Immature natural killer cell (primary cell): ENCODE results near the gene CR1L. TPM values are rescaled to one million over a fixed set of nuclear protein-coding genes. Genes with fewer than 3 reads are reported as not detected.
"Not testable (repeated sequence)": the region's sequence is repeated elsewhere in the genome, so short reads cannot be mapped to it uniquely, and the experiment has no call there.

Experiments
- DNase-seq, 3 donors: peaks; one replicate each; pipeline ENCODE4 v3.0.0; 2022; ENCODE audit warnings: mixed read lengths in 1 of 3
- H3K27ac Mint-ChIP-seq, 6 donors: one replicate each; pipeline ENCODE4 v1.8.0; 2020; ENCODE audit warnings: mixed read lengths in 6 of 6, mild to moderate bottlenecking in 5 of 6, inconsistent platforms in 4 of 6, moderate library complexity in 3 of 6
- H3K27me3 Mint-ChIP-seq, 3 donors: one replicate each; pipeline ENCODE4 v1.8.0; 2020 to 2021; ENCODE audit warnings: low read depth in 3 of 3, mild to moderate bottlenecking in 3 of 3, mixed read lengths in 3 of 3, moderate library complexity in 3 of 3, inconsistent platforms in 1 of 3
- H3K36me3 Mint-ChIP-seq, 3 donors: one replicate each; pipeline ENCODE4 v1.8.0; 2020; ENCODE audit warnings: mixed read lengths in 3 of 3, inconsistent platforms in 2 of 3, mild to moderate bottlenecking in 2 of 3
- H3K4me1 Mint-ChIP-seq, 2 donors: one replicate each; pipeline ENCODE4 v1.8.0; 2020; ENCODE audit warnings: inconsistent platforms in 2 of 2, mild to moderate bottlenecking in 2 of 2, mixed read lengths in 2 of 2, moderate library complexity in 1 of 2
- H3K4me3 Mint-ChIP-seq, 5 donors: one replicate each; pipeline ENCODE4 v1.8.0; 2020; ENCODE audit warnings: mild to moderate bottlenecking in 5 of 5, mixed read lengths in 5 of 5, inconsistent platforms in 3 of 5, moderate library complexity in 3 of 5
- H3K9me3 Mint-ChIP-seq, 6 donors: one replicate each; pipeline ENCODE4 v1.8.0; 2020; ENCODE audit warnings: mild to moderate bottlenecking in 6 of 6, mixed read lengths in 6 of 6, inconsistent platforms in 4 of 6, moderate library complexity in 3 of 6
- polyA plus RNA-seq, 3 donors: library from polyadenylated mRNA; unstranded; fragments of 300-500 nt; fragmentation: Illumina TruSeq; gene quantifications; one replicate each; pipeline ENCODE4 v1.2.3, GENCODE V29; 2021

Gene CR1L
- polyA plus RNA-seq, 3 donors from 2014 or later: 0.60 TPM; not detected in 2

DNA sequence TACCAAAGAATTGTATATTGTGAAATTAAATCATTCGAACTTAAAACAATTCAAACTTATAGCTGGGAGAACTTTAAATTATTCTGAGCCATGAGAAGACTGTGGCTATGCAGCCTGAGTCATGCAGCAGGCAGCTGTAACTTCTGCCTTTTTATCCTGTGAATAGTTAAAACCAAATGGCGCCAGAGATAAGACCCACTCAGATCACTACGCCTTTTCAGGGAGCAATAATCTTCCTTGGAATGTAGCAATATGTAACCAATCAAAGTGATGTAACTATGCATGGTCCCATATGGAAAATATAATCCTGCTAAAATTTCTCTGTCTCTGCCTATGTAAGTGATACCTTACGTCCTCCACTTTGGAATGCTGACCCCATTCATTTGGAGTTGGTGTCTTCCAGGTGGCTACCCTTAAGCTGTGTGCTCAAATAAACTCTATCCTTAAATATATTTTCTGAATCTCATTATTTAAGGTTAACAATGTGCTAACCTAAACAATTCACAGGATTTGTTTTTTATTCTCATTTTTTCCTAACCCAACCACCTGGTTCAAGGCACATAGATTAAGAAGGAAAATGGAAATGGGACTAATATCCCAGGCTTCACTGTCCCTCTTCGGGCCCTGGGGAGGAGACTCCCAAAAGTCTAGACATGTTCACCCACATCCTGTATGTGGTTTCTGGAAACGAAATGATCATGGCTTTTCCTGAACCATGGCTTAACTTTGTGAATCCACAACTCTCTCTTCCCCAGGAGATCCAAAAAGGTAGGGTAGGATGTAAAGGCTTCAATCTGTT lies 35.9 kb downstream of the CR1L start:
- DNase-seq, H3K4me1 Mint-ChIP-seq, H3K36me3 Mint-ChIP-seq: not testable (repeated sequence)

DNA sequence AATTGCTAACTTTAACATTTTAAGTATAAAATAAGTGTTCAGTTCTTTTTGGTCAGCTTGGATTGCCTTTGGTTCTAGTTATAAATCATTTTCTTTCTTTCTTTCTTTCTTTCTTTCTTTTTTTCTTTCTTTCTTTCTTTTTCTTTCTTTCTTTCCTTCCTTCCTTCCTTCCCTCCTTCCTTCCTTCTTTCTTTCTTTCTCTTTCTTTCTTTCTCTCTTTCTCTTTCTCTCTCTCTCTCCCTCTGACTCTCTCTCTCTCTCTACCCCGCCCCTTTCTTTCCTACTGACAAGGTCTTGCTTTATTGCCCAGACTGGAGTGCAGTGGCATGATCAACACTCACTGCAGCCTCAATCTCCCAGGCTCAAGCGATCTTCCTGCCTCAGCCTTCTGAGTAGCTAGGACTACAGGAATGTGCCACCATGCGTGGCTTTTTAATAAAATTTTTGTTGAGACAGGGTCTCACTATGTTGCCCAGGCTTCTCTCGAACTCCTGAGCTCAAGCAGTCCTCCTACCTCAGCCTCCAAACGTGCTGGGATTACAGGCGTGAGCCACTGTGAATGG lies 38.0 kb downstream of the CR1L start:
- not testable (repeated sequence) for H3K9me3 Mint-ChIP-seq

More for the DNA sequence above, 35.9 kb downstream of the CR1L start:
- H3K27ac Mint-ChIP-seq, H3K4me3 Mint-ChIP-seq, H3K9me3 Mint-ChIP-seq: not testable (repeated sequence)
- peaks cover 0 to 12% (median 3%) of the 10 kb centered on the region in 3 donors for H3K27me3 Mint-ChIP-seq

DNA sequence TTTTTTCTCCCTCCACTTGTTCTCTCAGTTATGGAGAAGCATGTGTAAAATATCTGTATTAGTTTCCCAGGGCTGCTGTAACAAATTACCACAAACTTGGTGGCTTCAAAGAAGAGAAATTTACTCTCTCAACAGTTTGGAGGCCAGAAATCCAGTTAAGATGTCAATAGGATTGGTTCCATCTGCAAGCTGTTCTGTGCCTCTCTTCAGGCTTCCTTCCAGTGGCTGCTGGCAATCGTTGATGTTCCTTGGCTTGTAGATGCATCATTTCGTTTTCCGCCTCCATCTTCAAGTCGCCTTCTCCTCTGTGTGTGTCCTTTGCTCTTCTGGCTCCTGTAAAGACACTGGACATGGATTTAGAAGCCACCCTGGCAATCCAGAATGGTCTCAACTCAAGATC lies 45.6 kb downstream of the CR1L start:
- not testable (repeated sequence) for H3K9me3 Mint-ChIP-seq, H3K27ac Mint-ChIP-seq, H3K4me3 Mint-ChIP-seq, DNase-seq, H3K36me3 Mint-ChIP-seq, H3K4me1 Mint-ChIP-seq
- peaks cover 3 to 15% (median 11%) of the 10 kb centered on the region in 3 donors for H3K27me3 Mint-ChIP-seq

More for the DNA sequence above, 38.0 kb downstream of the CR1L start:
- not testable (repeated sequence) for H3K27ac Mint-ChIP-seq, H3K36me3 Mint-ChIP-seq, H3K27me3 Mint-ChIP-seq, DNase-seq, H3K4me1 Mint-ChIP-seq, H3K4me3 Mint-ChIP-seq

DNA sequence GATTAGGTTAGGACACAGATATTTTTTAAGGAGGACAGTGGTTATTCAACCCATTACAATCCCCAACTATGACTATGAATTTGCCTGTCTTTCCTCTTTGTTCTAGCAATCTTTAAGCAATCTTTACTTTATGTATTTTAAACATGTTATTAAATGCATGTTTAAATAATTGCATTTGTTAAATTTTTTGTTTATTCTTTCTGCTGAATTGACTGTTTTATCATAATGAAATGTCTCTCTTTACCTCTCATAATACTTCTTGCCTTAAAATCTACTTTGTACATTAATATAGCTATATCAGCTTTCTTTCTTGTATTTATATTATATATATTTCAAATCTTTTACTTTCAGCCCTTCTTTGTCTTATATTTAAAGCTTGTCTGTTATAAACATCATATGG lies 46.1 kb downstream of the CR1L start:
- no peaks in the 10 kb centered on the region for H3K36me3 Mint-ChIP-seq
- peaks cover 3 to 15% (median 11%) of the 10 kb centered on the region in 3 donors for H3K27me3 Mint-ChIP-seq

DNA sequence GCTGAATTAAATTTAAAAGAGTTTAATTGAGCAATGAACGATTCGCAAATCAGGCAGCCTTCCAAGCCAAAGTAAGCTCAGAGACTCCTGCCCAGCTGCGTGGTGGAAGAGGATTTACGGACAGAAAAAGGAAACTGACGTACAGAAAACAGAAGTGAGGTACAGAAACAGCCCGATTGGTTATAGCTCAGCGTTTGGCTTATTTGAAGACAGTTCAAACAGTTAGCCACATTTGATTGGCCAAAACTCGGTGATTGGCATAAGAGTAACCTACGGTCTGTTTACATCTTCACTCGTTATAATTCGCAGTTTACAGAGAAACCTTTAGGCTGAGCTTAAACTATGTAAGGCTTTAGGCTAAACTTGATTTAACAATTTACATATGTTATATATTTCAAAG lies 46.9 kb downstream of the CR1L start:
- Mint-ChIP-seq H3K27ac (no peak overlapping the region), H3K4me1 (no peaks in the 10 kb centered on the region), H3K4me3 (no peak overlapping the region), H3K36me3 (no peaks in the 10 kb centered on the region), H3K9me3 (no peaks in the 10 kb centered on the region), H3K27me3 (peaks cover 3 to 15% (median 14%) of the 10 kb centered on the region in 3 donors)
- DNase-seq: no peak

More for the DNA sequence above, 46.1 kb downstream of the CR1L start:
- no peak for DNase-seq
- Mint-ChIP-seq H3K4me3 (no peak overlapping the region), H3K27ac (no peak overlapping the region), H3K4me1 (no peaks in the 10 kb centered on the region), H3K9me3 (no peaks in the 10 kb centered on the region)

DNA sequence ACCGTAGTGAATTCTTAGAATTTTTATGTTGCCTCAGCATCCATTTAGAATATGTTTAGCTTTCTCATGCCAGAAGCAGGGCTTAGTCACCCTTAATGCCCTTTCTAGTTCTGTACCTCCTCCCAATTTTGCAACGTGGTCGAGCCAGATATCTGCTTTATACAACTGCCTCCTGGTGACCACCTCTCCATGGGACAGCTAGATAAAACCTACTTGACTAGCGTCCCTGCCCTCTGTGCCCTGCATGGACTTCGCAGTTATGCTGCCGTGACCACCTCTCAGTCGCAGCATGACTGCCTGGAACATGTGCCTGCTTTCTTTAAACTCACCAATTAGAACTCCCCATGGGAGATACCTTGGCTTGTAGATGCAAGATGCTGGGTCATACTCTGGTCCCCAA lies 47.4 kb downstream of the CR1L start:
- not testable (repeated sequence) for DNase-seq, H3K36me3 Mint-ChIP-seq, H3K4me1 Mint-ChIP-seq, H3K27ac Mint-ChIP-seq, H3K9me3 Mint-ChIP-seq, H3K4me3 Mint-ChIP-seq
- H3K27me3 Mint-ChIP-seq: peaks cover 3 to 14% (median 13%) of the 10 kb centered on the region in 3 donors

DNA sequence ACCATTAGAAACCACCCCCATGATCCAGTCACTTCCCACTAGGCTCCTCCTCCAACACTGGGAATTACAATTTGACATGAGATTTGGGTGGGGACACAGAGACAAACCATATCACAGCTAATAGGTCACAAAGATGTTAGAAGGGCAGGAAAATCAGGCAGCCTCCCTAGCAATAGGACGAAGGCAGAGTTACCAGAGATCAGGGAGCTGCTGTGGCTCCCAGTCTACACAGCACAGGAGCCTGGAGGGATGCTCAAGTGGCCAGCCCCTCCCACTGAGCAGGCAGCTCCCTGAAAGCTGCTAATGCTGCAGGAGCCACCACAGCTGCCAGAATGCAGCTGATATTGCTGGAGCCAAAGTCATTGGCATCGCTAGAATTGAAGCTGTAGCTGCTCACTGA lies 51.0 kb downstream of the CR1L start:
- no peak overlapping the region for H3K4me3 Mint-ChIP-seq
- H3K27ac Mint-ChIP-seq: no peak overlapping the region
- no peaks in the 10 kb centered on the region for H3K36me3 Mint-ChIP-seq
- H3K9me3 Mint-ChIP-seq: no peaks in the 10 kb centered on the region
- no peak for DNase-seq
- peaks cover 5 to 12% (median 7%) of the 10 kb centered on the region in 3 donors for H3K27me3 Mint-ChIP-seq
- H3K4me1 Mint-ChIP-seq: no peaks in the 10 kb centered on the region

DNA sequence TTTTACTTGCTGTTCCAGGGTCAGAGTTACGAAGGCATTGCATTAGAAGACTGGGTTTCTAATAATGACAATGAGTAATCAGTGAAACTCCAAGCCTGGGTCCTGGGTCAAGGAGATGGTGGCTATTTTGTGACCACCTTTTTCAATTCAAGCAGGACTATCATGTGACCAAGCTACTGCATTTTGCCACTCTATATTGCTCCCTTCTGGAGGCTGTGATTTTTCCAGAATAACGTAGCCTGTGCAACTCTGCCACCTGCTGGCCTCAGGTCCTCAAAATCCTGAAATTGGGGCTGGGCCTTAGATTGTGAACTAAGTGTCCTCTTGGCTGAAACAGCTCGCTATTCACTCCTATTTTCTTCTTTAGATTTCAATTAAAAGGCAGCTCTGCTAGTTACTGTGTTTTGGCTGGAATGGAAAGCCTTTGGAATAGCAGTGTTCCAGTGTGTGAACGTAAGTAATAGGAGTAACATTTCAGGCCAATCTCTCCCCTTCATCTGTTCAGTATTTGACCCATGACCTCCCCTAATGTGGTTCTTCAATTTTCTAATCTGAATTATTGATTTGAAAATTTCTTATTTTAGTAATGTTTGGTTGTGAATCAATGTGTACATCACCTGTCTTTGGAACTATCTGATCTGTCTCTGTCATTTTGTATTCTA lies 54.0 kb downstream of the CR1L start:
- Mint-ChIP-seq H3K4me3 (no peak overlapping the region), H3K4me1 (no peaks in the 10 kb centered on the region), H3K27me3 (peaks cover 4 to 8% (median 6%) of the 10 kb centered on the region in 3 donors), H3K27ac (no peak overlapping the region), H3K36me3 (no peaks in the 10 kb centered on the region), H3K9me3 (no peaks in the 10 kb centered on the region)
- no peak for DNase-seq

DNA sequence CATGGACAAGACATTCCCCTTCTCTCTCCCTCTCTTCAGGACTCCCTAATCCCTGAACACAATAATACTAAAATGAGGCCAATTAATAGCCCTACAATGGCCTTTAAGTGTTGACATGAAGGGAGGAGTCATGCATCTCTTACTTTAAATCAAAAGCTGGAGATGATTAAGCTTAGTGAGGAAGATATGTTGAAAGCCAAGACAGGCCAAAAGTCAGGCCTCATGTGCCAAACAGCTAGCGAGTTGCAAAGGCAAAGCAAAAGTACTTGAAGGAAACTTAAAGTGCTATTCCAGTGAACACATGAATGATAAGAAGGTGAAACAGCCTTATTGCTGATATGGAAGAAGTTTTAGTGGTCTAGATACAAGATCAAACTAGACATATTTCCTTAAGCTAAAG lies 57.4 kb downstream of the CR1L start:
- H3K4me3 Mint-ChIP-seq: no peak overlapping the region
- H3K9me3 Mint-ChIP-seq: no peaks in the 10 kb centered on the region
- no peak for DNase-seq
- no peak overlapping the region for H3K27ac Mint-ChIP-seq
- no peaks in the 10 kb centered on the region for H3K4me1 Mint-ChIP-seq
- peaks cover 2 to 10% (median 5%) of the 10 kb centered on the region in 3 donors for H3K27me3 Mint-ChIP-seq
- no peaks in the 10 kb centered on the region for H3K36me3 Mint-ChIP-seq

DNA sequence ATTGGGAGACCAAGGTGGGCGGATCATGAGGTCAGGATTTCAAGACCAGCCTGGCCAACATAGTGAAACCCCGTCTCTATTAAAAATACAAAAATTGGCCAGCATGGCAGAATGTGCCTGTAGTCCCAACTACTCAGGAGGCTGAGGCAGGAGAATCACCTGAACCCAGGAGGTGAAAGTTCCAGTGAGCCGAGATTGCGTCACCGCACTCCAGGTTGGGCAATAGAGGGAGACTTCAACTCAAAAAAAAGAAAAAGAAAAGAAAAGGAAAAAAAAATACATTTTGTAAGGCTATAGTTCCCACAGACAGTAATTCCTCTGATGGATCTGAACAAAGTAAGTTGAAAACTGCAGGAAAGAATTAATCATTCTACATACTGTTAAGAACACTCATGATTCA lies 58.8 kb downstream of the CR1L start:
- Mint-ChIP-seq H3K36me3 (no peaks in the 10 kb centered on the region), H3K4me1 (no peaks in the 10 kb centered on the region), H3K9me3 (no peaks in the 10 kb centered on the region), H3K27me3 (peaks cover under 1 to 6% (median 2%) of the 10 kb centered on the region in 3 donors), H3K4me3 (no peak overlapping the region), H3K27ac (no peak overlapping the region)
- no peak for DNase-seq

DNA sequence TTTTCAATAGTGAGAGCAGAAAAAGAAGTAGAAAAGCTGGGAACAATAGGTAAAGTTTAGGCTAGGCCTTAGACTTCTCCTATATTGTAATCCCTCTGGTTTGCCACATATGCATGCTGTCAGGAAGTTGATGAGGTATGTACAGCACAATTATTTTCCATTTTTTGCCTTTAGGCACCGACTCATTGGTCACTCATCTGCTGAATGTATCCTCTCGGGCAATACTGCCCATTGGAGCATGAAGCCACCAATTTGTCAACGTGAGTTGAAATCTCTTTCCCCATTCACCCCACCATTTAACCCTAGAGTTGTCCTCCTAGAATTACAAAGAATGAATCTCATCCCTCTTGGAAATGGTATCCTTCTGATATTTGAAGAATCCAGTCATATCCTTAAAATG lies 63.1 kb downstream of the CR1L start:
- H3K27me3 Mint-ChIP-seq, DNase-seq, H3K27ac Mint-ChIP-seq, H3K9me3 Mint-ChIP-seq, H3K4me3 Mint-ChIP-seq, H3K4me1 Mint-ChIP-seq, H3K36me3 Mint-ChIP-seq: not testable (repeated sequence)

DNA sequence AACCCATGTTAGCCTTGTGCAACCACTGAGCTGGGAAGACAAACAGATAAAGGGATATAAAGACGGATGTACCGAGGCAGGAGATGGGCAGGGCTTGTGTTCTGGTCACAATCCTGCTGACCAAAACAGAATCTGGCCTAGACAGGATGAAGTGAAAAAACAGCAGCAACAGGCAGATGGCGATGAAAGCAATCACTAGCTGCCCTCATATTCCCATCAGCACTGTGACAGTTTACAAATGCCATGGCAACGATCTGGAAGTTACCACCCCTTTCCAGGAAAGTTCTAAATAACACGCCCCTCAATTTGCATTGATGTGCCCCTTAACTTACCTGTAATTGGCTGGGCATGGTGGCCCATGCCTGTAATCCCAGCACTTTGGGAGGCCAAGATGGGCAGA lies 66.4 kb downstream of the CR1L start:
- H3K4me3 Mint-ChIP-seq: no peak overlapping the region
- H3K4me1 Mint-ChIP-seq: no peaks in the 10 kb centered on the region
- H3K27ac Mint-ChIP-seq: no peak overlapping the region
- no peaks in the 10 kb centered on the region for H3K9me3 Mint-ChIP-seq
- no peak for DNase-seq
- peaks cover 1 to 2% (median 1%) of the 10 kb centered on the region in 3 donors for H3K27me3 Mint-ChIP-seq
- no peaks in the 10 kb centered on the region for H3K36me3 Mint-ChIP-seq

DNA sequence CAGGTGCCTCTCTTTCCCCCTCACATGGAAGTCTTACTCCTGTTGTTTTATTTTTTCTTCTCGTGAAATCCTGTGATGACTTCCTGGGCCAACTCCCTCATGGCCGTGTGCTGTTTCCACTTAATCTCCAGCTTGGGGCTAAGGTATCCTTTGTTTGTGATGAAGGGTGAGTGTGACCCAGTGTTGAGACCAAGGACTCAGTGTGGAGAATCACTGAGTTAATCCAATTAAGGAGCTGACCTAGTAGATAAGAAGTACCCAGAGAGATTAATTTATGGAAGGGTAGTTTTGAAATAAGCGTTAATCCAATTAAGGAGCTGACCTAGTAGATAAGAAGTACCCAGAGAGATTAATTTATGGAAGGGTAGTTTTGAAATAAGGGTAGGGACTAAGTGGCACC lies 67.8 kb downstream of the CR1L start:
- not testable (repeated sequence) for H3K27me3 Mint-ChIP-seq, H3K4me3 Mint-ChIP-seq

DNA sequence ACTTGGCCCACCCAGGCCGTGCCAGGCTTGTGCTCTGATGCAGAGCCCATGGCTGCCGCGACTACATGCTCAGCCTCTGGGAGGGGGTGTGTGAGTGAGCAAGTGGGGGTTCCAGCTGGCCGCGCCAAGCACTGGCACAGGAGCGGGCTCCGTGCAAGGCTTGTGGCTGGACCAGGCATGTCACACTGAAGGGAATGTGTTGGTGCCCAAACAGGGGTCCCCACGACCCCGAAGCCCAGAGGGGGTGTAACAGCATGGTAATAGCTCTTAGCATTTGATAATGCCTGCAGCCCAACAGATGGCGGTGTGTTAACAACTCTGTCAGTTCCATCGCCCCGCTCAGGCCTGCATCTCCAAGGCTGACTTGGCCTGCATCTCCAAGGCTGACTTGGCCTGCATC lies 68.6 kb downstream of the CR1L start:
- H3K27ac Mint-ChIP-seq: no peak overlapping the region
- no peaks in the 10 kb centered on the region for H3K36me3 Mint-ChIP-seq
- H3K4me3 Mint-ChIP-seq: no peak overlapping the region
- H3K4me1 Mint-ChIP-seq: no peaks in the 10 kb centered on the region
- no peaks in the 10 kb centered on the region for H3K9me3 Mint-ChIP-seq
- peaks cover 1 to 2% (median 1%) of the 10 kb centered on the region in 3 donors for H3K27me3 Mint-ChIP-seq
- DNase-seq: no peak

More for the DNA sequence above, 67.8 kb downstream of the CR1L start:
- H3K9me3 Mint-ChIP-seq, H3K27ac Mint-ChIP-seq, H3K36me3 Mint-ChIP-seq, DNase-seq, H3K4me1 Mint-ChIP-seq: not testable (repeated sequence)
